T-helper 2 cell (primary cell): ENCODE measurements around the gene P3H1.
"Not testable (repeated sequence)": the region's sequence is repeated elsewhere in the genome, so short reads cannot be mapped to it uniquely, and the experiment has no call there.

Source experiments
- DNase-seq, 5 experiments: peaks; one replicate each; pipeline versions ENCODE4 v3.0.0 to v3.0.0-alpha.2; 2012 to 2022

Gene P3H1

DNA sequence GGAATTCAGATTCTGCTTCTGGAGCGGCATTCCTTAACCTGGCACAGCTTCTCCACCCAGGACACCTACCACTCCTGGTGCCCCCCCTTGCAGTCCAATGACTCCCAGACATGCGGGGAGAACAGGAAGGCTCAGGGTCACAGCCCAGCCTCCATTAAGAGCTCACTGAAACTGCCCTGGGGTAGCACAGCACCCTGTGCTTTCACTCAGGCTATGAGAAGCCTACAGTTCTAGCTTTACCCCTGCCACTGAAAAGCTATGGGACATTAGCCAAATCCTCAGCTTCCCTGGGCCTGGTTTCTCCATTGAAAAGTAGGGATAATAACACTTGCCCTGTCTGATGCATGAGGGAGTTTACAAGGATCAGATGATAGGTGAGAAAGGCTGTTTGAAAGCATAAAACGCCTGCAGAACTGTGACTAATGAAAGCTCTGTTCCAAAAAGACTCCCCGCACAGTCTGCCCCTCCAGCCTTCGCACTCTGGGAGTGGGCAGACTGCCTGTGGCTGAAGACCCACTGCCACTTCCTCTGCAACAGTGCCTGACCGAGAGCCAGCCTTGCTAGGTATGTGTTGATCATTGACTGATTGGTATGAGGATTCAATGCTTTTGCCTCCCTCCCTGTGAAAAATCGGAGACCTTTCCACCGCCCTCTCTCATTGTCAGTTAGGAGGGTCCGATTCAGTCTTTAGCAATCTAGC, 24.1 kb downstream of the P3H1 start:
- DNase-seq: no peak

GRCh38 chr1:42742141-42742540, 24.7 kb downstream of the P3H1 start:
- DNase-seq: no peak

- DNase-seq: no peak
These were observed 25.1 kb downstream of the P3H1 start for GRCh38 chr1:42741706-42742105.

DNA sequence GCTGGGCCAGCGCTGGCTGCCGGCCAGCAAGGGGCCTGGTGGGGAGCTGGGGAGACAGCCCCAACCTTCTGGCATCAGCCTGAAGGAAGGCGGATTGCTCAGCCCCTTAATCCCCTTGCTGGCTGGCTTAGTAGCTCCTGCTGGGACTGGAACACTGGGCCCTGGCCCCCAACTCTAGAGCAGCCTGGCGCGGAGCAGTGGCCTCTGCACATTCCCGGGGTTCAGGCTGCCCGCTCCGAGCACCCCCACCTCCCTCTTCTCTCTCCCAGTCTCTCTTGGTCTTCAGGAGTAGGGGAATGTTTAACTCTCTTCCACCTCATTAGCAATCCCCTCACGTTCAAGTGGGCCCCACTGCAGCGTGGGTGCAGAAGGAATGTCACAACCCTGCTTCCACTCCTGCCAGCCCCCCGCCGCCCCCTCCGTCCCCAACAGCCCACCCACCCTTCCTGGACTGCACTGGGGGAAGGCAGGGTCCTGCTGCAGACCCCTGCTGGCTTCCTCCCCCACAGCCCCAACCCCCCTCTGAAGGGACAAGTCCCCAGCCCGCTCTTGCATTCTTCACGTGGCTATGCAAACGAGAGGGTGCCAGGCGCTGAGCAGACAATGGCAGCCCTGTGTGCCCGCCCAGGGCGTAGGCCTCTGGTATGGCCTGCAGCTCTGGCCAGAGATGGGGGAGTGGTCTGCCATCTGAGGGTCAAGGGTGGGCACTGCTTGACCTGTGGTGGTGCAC, 25.8 kb downstream of the P3H1 start:
- DNase-seq: no peak

DNA sequence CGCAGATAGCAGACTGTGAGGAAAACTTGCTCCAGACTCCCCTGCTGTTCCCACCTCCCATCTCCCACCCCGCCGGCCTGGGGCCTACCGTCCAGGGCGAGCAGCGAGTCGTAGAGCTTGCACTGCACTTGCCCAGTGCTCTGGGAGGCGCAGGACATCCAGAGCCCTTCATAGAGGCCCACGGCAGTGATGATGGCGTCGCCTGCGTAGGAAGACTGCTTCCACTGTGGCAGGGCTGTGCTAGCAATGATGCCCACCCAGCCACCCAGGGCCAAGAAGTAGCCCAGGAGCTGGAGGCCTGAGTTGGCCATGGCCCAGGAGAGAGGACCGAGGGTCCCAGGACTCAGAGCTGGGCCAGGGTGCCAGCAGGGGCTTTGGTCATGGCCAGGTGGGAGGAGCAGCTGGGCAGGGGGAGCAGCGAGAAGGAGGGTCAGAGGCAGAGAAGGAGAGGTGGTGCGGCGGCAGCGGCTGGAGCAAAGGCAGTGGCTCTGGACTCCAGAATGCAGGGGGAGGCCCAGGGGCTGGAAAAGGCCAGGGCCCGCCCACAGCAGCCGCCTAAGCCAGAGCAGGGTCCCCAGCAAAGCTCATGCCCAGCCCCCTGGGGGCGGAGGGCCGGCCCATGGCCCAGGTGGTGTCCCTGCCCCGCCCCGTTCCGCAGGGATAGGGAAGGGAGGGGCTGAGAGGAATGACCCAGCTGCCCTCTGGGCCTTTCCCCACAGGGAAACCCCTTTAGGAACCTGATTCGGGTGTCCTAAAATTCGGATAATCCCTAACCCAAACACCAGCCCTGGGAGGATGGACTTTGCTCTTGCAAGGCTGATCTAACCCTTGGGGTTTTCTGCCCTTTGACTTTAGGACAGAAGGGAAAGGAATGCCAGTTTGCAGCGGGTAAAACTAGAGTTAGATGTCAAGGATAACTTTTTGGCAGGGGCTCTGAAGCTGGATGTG, 26.8 kb downstream of the P3H1 start, which contains the start of gene CLDN19:
TSS of gene CLDN19 (minus strand) at position 484 of the 948 bp plus-strand sequence. CDS start at position 311, 173 bp downstream.
- DNase-seq: no peak

DNA sequence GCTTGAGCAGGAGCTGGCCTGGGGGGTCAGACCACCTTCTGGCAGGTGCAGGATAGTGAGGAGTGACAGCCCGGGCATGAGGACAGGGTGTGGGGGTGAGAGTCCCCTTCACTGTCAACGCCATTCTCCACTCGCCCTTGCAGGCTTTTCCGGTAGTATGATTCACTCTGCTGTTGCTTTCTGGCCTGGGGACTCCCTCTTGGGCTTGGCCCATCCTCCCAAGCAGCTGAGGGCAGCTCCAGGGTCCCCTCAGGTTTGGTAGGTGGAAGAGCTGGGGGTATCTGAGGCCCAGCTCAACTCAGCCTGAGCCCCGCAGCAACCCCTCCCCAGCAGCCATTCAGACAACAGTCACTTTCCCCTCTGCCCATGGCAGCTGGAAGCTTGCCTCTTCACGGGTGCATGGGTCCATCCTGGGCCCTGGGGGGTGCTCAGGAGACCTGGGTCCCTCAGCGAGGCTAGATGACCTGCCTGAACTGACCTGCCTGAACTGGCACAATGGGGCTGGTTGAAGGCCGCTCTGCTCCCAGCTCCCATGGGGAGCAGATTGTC, 28.1 kb downstream of the P3H1 start:
- DNase-seq: no peak

- DNase-seq: no peak
These were observed 28.7 kb downstream of the P3H1 start for GRCh38 chr1:42737986-42738677.

DNA sequence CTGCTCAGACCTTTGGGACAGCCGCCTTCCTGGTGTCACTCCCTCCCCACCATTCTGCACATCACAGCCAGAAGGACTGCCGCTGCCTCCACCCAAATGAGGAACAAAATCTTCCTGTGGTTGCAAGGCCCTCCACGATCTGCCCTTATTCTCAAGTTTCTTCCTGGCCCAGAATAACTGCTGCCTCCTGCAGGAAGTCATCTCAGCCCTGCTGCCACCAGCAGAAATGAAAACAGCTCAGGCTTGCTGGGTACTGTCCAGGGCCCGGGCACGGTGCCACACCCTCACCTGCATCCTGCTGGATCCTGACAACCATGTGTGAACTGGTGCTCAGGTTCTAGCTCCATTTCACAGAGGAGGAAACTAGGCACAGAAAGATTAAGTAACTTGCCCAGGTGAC, 29.6 kb downstream of the P3H1 start:
- DNase-seq: peak in 1 of 5 experiments; percentile 16

DNA sequence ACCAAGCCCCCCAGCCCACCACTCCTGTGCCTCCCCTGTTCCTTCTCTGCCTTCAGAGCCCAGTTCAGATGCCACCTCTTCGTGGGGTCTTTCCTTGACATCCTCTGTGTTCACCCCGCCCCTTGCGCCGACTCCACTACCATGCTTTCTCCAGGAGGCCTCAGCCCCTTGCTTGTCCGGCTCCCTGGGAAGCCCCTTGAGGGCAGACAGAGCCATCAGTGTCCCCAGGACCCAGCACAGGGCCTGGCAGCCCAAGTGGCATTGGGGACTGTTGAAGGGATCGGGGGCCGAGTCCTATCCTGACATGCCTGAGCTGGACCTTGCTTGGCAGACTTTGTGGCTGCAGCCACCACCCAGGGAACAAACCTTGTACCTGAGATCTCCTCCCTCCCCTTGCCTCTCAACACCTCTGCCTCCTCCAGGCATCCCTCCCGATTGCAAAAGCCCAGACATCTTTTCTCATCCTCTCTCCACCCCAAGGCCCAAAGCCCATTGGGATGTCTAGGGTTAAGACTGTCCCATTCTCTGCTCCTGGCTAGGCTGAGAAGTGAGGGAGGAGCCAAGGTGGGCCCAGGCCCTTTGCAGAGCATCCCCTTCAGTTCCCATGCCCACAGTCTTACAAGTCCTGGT, 30.1 kb downstream of the P3H1 start:
- DNase-seq: no peak

DNA sequence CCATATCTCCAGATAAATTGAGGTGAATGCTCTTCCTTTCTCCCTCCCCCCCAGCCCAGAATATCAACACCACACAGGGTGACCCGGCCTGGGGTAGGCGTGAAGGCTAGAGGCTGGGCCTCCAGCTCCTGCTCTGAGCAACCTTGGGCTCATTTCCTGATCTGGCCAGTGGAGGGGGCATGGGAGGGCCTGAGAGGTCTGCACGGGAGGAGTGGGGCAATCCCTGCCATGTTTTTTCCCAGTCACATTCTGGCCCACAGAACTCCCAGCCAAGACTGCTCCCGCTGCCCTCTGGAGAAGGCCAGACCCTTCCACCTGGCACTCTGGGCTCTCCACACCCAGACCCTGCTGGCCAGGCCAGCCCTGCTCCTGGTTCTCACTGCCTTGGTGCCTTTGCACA, 30.7 kb downstream of the P3H1 start:
- no peak for DNase-seq

- no peak for DNase-seq
These were observed 31.2 kb downstream of the P3H1 start for GRCh38 chr1:42735477-42736105.

- no peak for DNase-seq
These were observed 31.8 kb downstream of the P3H1 start for GRCh38 chr1:42735056-42735455.

DNA sequence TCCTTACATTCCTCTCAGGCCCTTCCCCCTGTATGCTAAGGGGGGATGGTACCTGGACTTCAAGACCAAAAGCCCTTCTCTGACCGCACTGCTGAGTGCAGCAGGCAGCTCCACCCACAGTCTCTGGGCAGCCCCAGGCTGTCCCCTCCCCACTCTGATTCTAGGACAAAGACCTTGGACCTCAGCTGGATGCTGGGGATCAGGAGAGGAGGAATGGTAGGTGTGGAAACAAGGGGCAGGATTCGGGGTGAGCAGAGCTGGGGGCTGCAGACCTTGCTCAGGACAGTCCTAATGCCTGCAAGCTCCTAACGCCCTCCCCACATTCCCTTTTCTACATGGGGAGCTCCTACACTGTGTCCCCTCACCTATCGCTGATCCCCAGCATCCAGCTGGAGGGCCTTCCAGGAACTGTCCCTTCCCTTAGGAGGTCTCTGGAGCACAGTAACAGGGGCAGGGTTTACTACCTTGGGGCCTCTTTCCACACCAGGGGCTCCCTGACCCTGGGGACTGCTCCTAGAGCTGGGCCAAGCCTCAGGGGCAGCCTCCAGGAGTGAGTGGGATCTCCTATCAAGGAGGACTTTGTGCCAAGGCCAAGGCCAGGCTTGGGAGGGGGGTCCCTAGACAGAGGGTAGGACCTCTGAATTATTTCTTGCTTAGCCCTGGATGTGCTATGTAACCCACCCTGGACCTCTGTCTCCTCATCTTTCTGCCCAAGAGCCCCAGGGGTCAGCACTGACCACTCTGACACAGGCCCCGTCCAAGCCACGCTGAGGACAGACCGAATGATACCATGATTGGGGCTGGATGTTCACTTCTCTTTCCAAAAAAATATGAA, 32.4 kb downstream of the P3H1 start:
- no peak for DNase-seq

GRCh38 chr1:42733415-42734200, 33.2 kb downstream of the P3H1 start:
- no peak for DNase-seq

GRCh38 chr1:42732126-42732680, 34.6 kb downstream of the P3H1 start:
- no peak for DNase-seq

DNA sequence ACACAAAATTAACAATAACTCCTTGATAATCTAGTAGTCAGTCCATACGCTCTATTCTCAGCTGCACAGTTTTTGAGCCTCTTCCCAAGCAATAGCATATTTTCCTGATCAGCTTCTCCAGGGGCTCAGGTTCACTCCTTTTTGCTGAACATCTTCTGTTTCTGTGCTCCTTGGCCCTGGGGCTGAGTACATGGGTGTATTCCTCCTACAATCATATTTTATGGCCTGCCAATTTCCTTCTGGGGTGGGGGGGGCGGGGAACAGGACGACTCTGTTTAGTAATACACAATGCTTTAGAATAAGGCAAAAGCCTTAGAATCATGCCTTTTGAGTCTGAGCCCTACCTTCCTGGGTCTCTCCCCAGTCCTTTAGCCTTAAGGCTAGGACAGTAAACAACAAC, 35.2 kb downstream of the P3H1 start:
- DNase-seq: no peak

DNA sequence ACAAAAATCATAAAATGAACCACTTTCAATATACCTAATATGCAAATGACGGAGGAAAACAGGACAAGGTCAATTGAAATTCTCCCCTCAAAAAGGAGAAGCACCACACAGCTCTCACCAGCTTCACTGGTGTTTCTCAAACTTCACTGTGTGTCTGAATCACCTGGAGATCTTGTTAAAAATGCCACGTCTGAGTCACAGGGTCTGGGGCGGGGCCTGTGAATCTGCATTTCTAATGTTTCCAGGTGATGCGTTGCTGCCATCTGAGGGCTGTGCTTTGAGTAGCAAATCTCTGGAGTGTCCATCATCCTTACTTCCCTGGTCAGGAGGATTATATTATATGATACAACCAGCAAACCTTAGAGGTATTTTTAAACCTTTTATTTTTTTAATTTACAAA, 35.8 kb downstream of the P3H1 start:
- DNase-seq: peak in 2 of 5 experiments; percentile 23 to 45

DNA sequence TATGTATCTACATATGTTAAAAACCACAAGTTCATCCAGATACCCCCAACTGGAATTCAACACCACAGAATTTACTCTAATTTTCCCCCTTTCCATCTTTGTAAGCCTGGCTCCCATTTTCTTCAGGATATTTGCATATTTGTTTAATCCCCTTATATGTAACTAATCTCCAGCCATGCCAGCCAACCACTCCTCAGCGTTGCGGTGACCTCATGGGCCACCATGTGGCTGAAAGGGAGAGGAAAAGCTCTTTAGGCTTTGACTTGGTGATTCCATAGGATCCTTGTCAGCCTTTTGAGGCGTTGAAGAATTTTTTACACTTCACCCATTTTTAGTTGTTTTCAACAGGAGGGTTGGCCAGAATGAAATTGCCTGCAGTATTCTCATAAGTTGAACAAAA, 36.8 kb downstream of the P3H1 start:
- no peak for DNase-seq

DNA sequence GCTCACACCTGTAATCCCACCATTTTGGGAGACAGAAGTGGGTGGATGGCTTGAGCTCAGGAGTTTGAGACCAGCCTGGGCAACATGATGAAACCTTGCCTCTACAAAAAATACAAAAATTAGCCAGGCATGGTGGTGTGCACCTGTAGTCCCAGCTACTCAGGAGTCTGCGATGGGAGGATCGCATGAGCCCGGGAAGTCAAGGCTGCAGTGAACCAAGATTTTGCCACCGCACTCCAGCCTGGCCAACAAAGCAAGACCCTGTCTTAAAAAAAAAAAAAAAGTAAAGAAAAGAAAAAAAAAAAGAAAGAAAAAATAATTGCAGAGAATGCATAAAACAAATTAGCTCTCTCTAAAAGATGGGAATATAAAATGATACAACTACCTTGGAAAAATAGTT, 41.0 kb downstream of the P3H1 start:
- not testable (repeated sequence) for DNase-seq
